Fibroblast of the conjunctiva (primary cell): Measurements from ENCODE around the gene TRAPPC10.

Source experiments
- DNase-seq: peaks from one replicate; pipeline ENCODE4 v3.0.0-alpha.2; 2010; ENCODE audit warnings: low read depth

The TRAPPC10 gene

GRCh38 chr21:44064852-44065403, 52.8 kb downstream of the TRAPPC10 start:
- no peak for DNase-seq

- no peak for DNase-seq
These were observed 53.3 kb downstream of the TRAPPC10 start for GRCh38 chr21:44065428-44065827.

GRCh38 chr21:44066116-44066515, 54.0 kb downstream of the TRAPPC10 start:
- DNase-seq: no peak

- DNase-seq: no peak
These were observed 55.1 kb downstream of the TRAPPC10 start for GRCh38 chr21:44067011-44067839.

GRCh38 chr21:44070391-44070790, 58.3 kb downstream of the TRAPPC10 start:
- DNase-seq: no peak

GRCh38 chr21:44071359-44072104, 59.4 kb downstream of the TRAPPC10 start:
- DNase-seq: no peak

- no peak for DNase-seq
These were observed 60.0 kb downstream of the TRAPPC10 start for GRCh38 chr21:44072111-44072510.

GRCh38 chr21:44074315-44074958, 62.3 kb downstream of the TRAPPC10 start:
- DNase-seq: no peak

- DNase-seq: no peak
These were observed 64.2 kb downstream of the TRAPPC10 start for GRCh38 chr21:44076316-44076715.

GRCh38 chr21:44078411-44078981, 66.4 kb downstream of the TRAPPC10 start:
- no peak for DNase-seq

GRCh38 chr21:44079446-44079845, 67.3 kb downstream of the TRAPPC10 start:
- no peak for DNase-seq

- no peak for DNase-seq
These were observed 67.7 kb downstream of the TRAPPC10 start for GRCh38 chr21:44079846-44080245.

GRCh38 chr21:44082648-44083440, 70.7 kb downstream of the TRAPPC10 start:
- DNase-seq: no peak

GRCh38 chr21:44083631-44084291, 71.7 kb downstream of the TRAPPC10 start:
- DNase-seq: no peak

GRCh38 chr21:44084496-44085241, 72.6 kb downstream of the TRAPPC10 start:
- DNase-seq: no peak

GRCh38 chr21:44085491-44086321, 73.6 kb downstream of the TRAPPC10 start:
- DNase-seq: no peak

- DNase-seq: no peak
These were observed 74.7 kb downstream of the TRAPPC10 start for GRCh38 chr21:44086636-44087425.
